GM12878 (cell line): Measurements from ENCODE around the gene ACACB. TPM values are rescaled to one million over a fixed set of nuclear protein-coding genes. Genes with fewer than 3 reads are reported as not detected.

ENCODE experiments used
- ATAC-seq: fragments of 200-7000 bp; cut with Tn5 transposase; 3 replicates; pipeline ENCODE4 v1.9.1; 2020; ENCODE audit warnings: mild to moderate bottlenecking, moderate library complexity
- BruUV-seq: library from RNA; stranded (reverse); fragments of 400-500 nt; replicated peaks from 2 replicates; lab custom pipeline; 2021; lab: Mats Ljungman, UMichigan
- CTCF ChIA-PET: fragments of 300-600 bp; sonication (Branson Sonifier 250); formaldehyde crosslinking; extraction: SDS; loops from one replicate; lab custom pipeline; 2021; ENCODE audit warnings: inconsistent platforms; lab: Yijun Ruan, JAX
- POLR2A ChIA-PET: fragments of 350-600 bp; formaldehyde crosslinking; extraction: SDS; loops from one replicate; lab custom pipeline; 2021; ENCODE audit warnings: inconsistent platforms; lab: Charles Lee
- RAD21 ChIA-PET: fragments of 300-600 bp; sonication (Branson Sonifier 250); formaldehyde crosslinking; loops from one replicate; lab custom pipeline; 2023; ENCODE audit warnings: antibody characterized with exemption; ENCODE audit not compliant: unreplicated experiment; lab: Charles Lee
- SMC1A ChIA-PET: fragments of 300-600 bp; sonication (Branson Sonifier 250); formaldehyde crosslinking; loops from one replicate; lab custom pipeline; 2023; ENCODE audit not compliant: unreplicated experiment, uncharacterized antibody; lab: Charles Lee
- DNase-seq: peaks from one replicate; pipeline ENCODE4 v3.0.0-alpha.2; 2011; ENCODE audit warnings: low read depth, low spot score
- FAIRE-seq: peaks from 3 replicates; lab custom pipeline; 2011; peaks lifted over from hg19 to GRCh38; lab: Jason Lieb, UNC
- H2AFZ ChIP-seq: 2 replicates; pipeline ENCODE4 v1.6.0; 2011; ENCODE audit warnings: low read depth, low read length, control low read depth; ENCODE audit not compliant: control insufficient read depth
- H3K27ac ChIP-seq: 2 replicates; pipeline ENCODE4 v1.5.1; 2011; ENCODE audit warnings: control low read depth; ENCODE audit not compliant: control insufficient read depth, insufficient read depth
- H3K27me3 ChIP-seq, 2 experiments: replicated peaks in 1 of 2; 2 replicates each; pipeline versions ENCODE4 v1.6.0 to v1.6.1; 2011; ENCODE audit warnings: low read length in 1 of 2; ENCODE audit not compliant: control insufficient read depth in 2 of 2, insufficient read depth in 2 of 2
- H3K36me3 ChIP-seq, 2 experiments: 2 replicates each; pipeline ENCODE4 v1.5.1; 2011; ENCODE audit warnings: low read length in 1 of 2; ENCODE audit not compliant: control insufficient read depth in 2 of 2, insufficient read depth in 2 of 2
- H3K4me1 ChIP-seq: 2 replicates; pipeline ENCODE4 v1.6.1; 2011; ENCODE audit warnings: mild to moderate bottlenecking, low read length, moderate library complexity, mixed read lengths; ENCODE audit not compliant: control insufficient read depth, insufficient read depth
- H3K4me2 ChIP-seq: 2 replicates; pipeline ENCODE4 v1.6.0; 2011; ENCODE audit warnings: control low read depth; ENCODE audit not compliant: control insufficient read depth, insufficient read depth
- H3K4me3 ChIP-seq: fragments of 200-600 bp; sonication (generic); 2 replicates; pipeline ENCODE4 v1.5.1; 2016
- H3K79me2 ChIP-seq: 2 replicates; pipeline ENCODE4 v1.6.0; 2011; ENCODE audit warnings: low read length; ENCODE audit not compliant: control insufficient read depth, insufficient read depth
- H3K9ac ChIP-seq: 2 replicates; pipeline ENCODE4 v1.8.0; 2011; ENCODE audit warnings: low read length, control low read depth, mixed read lengths; ENCODE audit not compliant: control insufficient read depth, insufficient read depth
- H3K9me3 ChIP-seq: replicated peaks from 3 replicates; pipeline ENCODE4 v1.5.1; 2011; ENCODE audit warnings: mild to moderate bottlenecking, low read length; ENCODE audit not compliant: control insufficient read depth, insufficient read depth
- H4K20me1 ChIP-seq: 2 replicates; pipeline ENCODE4 v1.6.0; 2011; ENCODE audit not compliant: control insufficient read depth, insufficient read depth
- CREB1 ChIP-seq: IDR thresholded peaks from 2 replicates; pipeline ENCODE4 v1.6.1; 2012; ENCODE audit warnings: low read depth, mild to moderate bottlenecking, inconsistent platforms
- ETV6 ChIP-seq, 2 experiments: fragments of 450-650 bp in 1 of 2; IDR thresholded peaks in 1 of 2; conservative IDR thresholded peaks in 1 of 2; 2 replicates each; pipeline ENCODE4 v1.6.1; 2014; ENCODE audit warnings: antibody characterized with exemption in 1 of 2, borderline replicate concordance in 1 of 2, low read depth in 1 of 2, mild to moderate bottlenecking in 1 of 2, moderate library complexity in 1 of 2
- MYB ChIP-seq: fragments of 150-350 bp; IDR thresholded peaks from 2 replicates; pipeline ENCODE4 v1.6.1; 2014; ENCODE audit warnings: mild to moderate bottlenecking, low read depth, low read length, borderline replicate concordance
- NFIC ChIP-seq: IDR thresholded peaks from 2 replicates; pipeline ENCODE4 v1.6.1; 2012; ENCODE audit warnings: low read depth, mild to moderate bottlenecking, inconsistent platforms, low read length, moderate library complexity
- NFXL1 ChIP-seq: fragments of 450-650 bp; IDR thresholded peaks from 2 replicates; pipeline ENCODE4 v1.6.1; 2017; ENCODE audit warnings: antibody characterized with exemption, mild to moderate bottlenecking, borderline replicate concordance
- NKRF ChIP-seq: fragments of 450-650 bp; conservative IDR thresholded peaks from 2 replicates; pipeline ENCODE4 v1.6.1; 2017; ENCODE audit warnings: mild to moderate bottlenecking, moderate library complexity
- NR2C1 ChIP-seq: fragments of 450-650 bp; IDR thresholded peaks from 2 replicates; pipeline ENCODE4 v1.6.1; 2017; ENCODE audit warnings: antibody characterized with exemption, mild to moderate bottlenecking, moderate library complexity
- RAD21 ChIP-seq: IDR thresholded peaks from 2 replicates; pipeline ENCODE4 v1.6.1; 2011; ENCODE audit warnings: mild to moderate bottlenecking, low read depth, low read length, moderate library complexity; ENCODE audit not compliant: insufficient read depth
- RCOR1 ChIP-seq: conservative IDR thresholded peaks from 2 replicates; pipeline ENCODE4 v1.6.1; 2012; ENCODE audit warnings: low read depth, low read length, improper control_type of control experiment
- RFX5 ChIP-seq: IDR thresholded peaks from 2 replicates; pipeline ENCODE4 v1.6.1; 2011; ENCODE audit warnings: low read depth, low read length, improper control_type of control experiment
- SPI1 ChIP-seq: IDR thresholded peaks from 2 replicates; pipeline ENCODE4 v1.6.1; 2011; ENCODE audit warnings: low read depth, mild to moderate bottlenecking, low read length, moderate library complexity, borderline replicate concordance; ENCODE audit not compliant: insufficient read depth
- SREBF2 ChIP-seq: IDR thresholded peaks from 2 replicates; pipeline ENCODE4 v1.6.1; 2012; ENCODE audit warnings: mild to moderate bottlenecking, low read length
- SRF ChIP-seq, 2 experiments: IDR thresholded peaks; 2 replicates each; pipeline ENCODE4 v1.6.1; 2011; ENCODE audit warnings: low read depth in 2 of 2, low read length in 2 of 2, mild to moderate bottlenecking in 1 of 2, moderate library complexity in 1 of 2
- STAT1 ChIP-seq: fragments of 450-650 bp; conservative IDR thresholded peaks from 2 replicates; pipeline ENCODE4 v1.6.1; 2014; ENCODE audit warnings: antibody characterized with exemption, mild to moderate bottlenecking
- SUPT20H ChIP-seq: IDR thresholded peaks from 2 replicates; pipeline ENCODE4 v1.6.1; 2011; ENCODE audit warnings: low read depth, mild to moderate bottlenecking, low read length, moderate library complexity, borderline replicate concordance; ENCODE audit not compliant: control insufficient read depth
- TAF1 ChIP-seq: IDR thresholded peaks from 2 replicates; pipeline ENCODE4 v1.6.1; 2011; ENCODE audit warnings: mild to moderate bottlenecking, low read depth, low read length, borderline replicate concordance
- ZZZ3 ChIP-seq: IDR thresholded peaks from 2 replicates; pipeline ENCODE4 v1.6.1; 2011; ENCODE audit warnings: low read depth; ENCODE audit not compliant: control insufficient read depth, insufficient read length
- WGBS: methylation state at CpG from one replicate; pipeline ENCODE4 v1.1.6; 2016; ENCODE audit warnings: low lambda C conversion rate; ENCODE audit not compliant: insufficient replicate concordance, insufficient coverage; ENCODE audit errors: missing lambda C conversion rate; 5-methylcytosine and 5-hydroxymethylcytosine counted together
- in situ Hi-C: fragments of 300-500 bp; cut with MboI; formaldehyde crosslinking; loops from 9 replicates; pipeline ENCODE4 v1.14.3; 2018; ENCODE audit warnings: mixed read lengths
- intact Hi-C: fragments of 100-400 bp; cut with micrococcal nuclease; formaldehyde crosslinking; loops from one replicate; pipeline ENCODE4 v1.14.2; 2022; ENCODE audit not compliant: unreplicated experiment
- polyA plus RNA-seq, 11 experiments: library from polyadenylated mRNA; depleted of rRNA in 4 of 11; unstranded in 6 of 11; stranded (reverse) in 5 of 11; fragments of >200 nt; fragmentation: Nextera tagmentation in 4 of 11; fragmentation: Illumina TruSeq in 1 of 11; extraction: Ambion mirVana in 4 of 11; extraction: Trizol in 1 of 11; gene quantifications; 1 replicate in 1 of 11; 2 replicates in 10 of 11; pipeline versions ENCODE4 v1.2.1 to v1.2.3, GENCODE V29; 2011 to 2016; ENCODE audit warnings: inconsistent platforms in 2 of 11, missing spikeins in 2 of 11, low read depth in 1 of 11
- total RNA-seq, 4 experiments: library from RNA; depleted of rRNA in 3 of 4; stranded (reverse); fragments of >200 nt in 3 of 4; fragmentation: Illumina TruSeq in 1 of 4; extraction: Trizol in 1 of 4; gene quantifications; 2 replicates each; pipeline versions ENCODE4 v1.2.1 to v1.2.3, GENCODE V29; 2013 to 2021
- TF ChIP-seq, protein P1 (sequence below): IDR thresholded peaks from 2 replicates; pipeline ENCODE4 v1.6.1; 2011; ENCODE audit warnings: borderline replicate concordance, low read depth, mild to moderate bottlenecking, moderate library complexity, mixed read lengths, low read length; ENCODE audit not compliant: insufficient read depth; ENCODE audit errors: extremely low read length

The ACACB gene
- total and polyA plus RNA-seq, 10 of the 15 experiments (the other 5 are each of a cell fraction or from before 2014, with no cell fraction given) = 0.05 to 1.9 (median 0.38) TPM; not detected in 2

DNA sequence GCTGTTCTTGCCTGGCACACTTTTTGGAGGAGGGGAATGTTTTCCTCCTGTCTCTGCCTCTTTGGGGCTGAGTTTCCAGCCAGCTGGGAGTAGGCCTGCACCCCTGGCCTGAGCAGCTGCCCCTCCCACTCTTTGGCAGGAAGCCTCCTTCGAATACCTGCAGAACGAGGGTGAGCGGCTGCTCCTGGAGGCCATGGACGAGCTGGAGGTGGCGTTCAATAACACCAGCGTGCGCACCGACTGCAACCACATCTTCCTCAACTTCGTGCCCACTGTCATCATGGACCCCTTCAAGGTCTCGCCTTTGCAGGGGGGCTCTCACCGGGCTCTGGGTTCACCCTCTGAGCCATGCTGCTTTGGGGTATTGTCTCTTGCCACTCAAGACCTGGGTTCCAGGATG is 123.3 kb downstream of the ACACB start (continued):
- TF ChIP-seq NFXL1 = no peak
- TF ChIP-seq SREBF2 = no peak

DNA sequence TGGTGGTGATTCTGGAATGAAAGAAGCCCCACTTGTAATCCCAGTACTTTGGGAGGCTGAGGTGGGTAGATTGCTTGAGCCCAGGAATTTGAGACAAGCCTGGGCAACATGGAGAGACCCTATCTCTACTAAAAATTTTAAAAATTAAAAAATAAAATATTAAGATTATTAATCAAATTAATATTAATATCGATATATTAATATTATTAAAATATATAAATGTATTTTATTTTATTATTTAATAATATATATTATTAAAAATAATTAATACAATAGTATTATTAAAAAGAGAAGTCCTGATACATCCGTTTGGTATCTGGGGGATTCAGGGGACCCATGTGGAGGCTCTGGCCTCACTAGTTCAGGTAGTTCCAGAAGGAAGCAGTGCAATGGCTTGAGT is 124.0 kb downstream of the ACACB start:
- H3K27me3 ChIP-seq = no peaks in the 10 kb centered on the region
- ChIA-PET POLR2A (no interaction called here), SMC1A (no interaction called here), CTCF (no interaction called here), RAD21 (no interaction called here)
- H3K4me1 ChIP-seq = no peaks in the 10 kb centered on the region
- intact Hi-C loops = no loop called here
- in situ Hi-C loops = no loop called here
- no peaks in the 10 kb centered on the region for H3K79me2 ChIP-seq
- no TSS peak for BruUV-seq
- H2AFZ ChIP-seq = no peak overlapping the region
- no peak overlapping the region for H3K27ac ChIP-seq
- TF ChIP-seq STAT1 (no peak), ZZZ3 (no peak), NFXL1 (no peak), SRF (IDR thresholded peaks at IDR 0.05; ENCODE audit: low read depth in 2 of 2, low read length in 2 of 2) (no peak), SPI1 (no peak), SUPT20H (no peak), TAF1 (no peak), RCOR1 (no peak), NR2C1 (no peak), ETV6 (conservative IDR thresholded peaks at IDR 0.05 in 1 of 2, IDR thresholded peaks at IDR 0.05 in 1 of 2; ENCODE audit: borderline replicate concordance in 1 of 2, low read depth in 1 of 2) (no peak), NKRF (no peak), CREB1 (no peak), RFX5 (no peak), RAD21 (no peak), MYB (no peak), NFIC (no peak)
- TF ChIP-seq, protein P1, sequence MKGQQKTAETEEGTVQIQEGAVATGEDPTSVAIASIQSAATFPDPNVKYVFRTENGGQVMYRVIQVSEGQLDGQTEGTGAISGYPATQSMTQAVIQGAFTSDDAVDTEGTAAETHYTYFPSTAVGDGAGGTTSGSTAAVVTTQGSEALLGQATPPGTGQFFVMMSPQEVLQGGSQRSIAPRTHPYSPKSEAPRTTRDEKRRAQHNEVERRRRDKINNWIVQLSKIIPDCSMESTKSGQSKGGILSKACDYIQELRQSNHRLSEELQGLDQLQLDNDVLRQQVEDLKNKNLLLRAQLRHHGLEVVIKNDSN = no peak
- FAIRE-seq (no peak), DNase-seq (no peak), ATAC-seq (no peak)
- 19% methylated on average over 2 of the region's 2 CpGs for WGBS
- no peak overlapping the region for H3K4me3 ChIP-seq
- no peak overlapping the region for H3K4me2 ChIP-seq
- no peak overlapping the region for H3K9ac ChIP-seq
- H3K9me3 ChIP-seq = no peaks in the 10 kb centered on the region
- H4K20me1 ChIP-seq = no peaks in the 10 kb centered on the region
- no peaks in the 10 kb centered on the region for H3K36me3 ChIP-seq
